GM12873 (cell line): ENCODE measurements around the gene SCNN1B.

Source experiments
- TF ChIP-seq, protein P1 (sequence below): IDR thresholded peaks from 2 replicates; pipeline ENCODE4 v1.5.1; 2012; ENCODE audit warnings: low read depth, mild to moderate bottlenecking, moderate library complexity, low read length, control low read depth; ENCODE audit not compliant: insufficient read depth; ENCODE audit errors: missing control alignments

Gene SCNN1B

DNA sequence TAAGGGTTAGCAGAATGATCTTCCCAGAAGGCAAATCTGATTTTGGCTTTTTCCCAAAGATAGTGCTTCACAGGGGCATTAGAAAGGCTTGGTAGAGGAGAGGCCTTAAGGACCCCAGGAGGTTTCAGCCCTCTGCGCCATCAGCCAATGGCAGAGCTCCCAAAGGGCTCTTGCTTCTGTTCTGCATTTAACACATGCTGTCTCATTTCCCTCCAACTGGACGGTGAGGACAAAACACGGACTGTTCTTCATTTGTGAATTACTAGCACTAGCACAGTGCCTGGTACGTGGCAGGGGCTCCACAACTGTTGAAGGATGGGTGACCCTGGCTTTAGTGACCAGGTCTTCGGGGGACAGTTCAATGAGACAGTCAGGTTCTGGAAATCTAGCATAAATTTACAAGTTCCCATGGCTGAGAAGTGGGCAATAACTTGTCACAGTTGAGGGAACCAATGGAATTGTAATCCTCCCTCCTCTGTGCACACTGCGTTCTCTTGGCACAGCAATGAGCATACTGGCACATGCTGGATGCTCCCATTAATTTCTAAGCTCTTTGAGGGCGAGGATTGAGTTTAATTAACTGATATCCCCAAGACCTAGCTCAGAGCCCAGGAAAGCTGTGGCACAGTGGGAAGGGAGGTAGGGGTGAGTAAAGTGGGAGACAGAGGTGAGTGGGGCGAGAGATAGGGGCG lies 105.5 kb downstream of the SCNN1B start:
- TF ChIP-seq, protein P1, sequence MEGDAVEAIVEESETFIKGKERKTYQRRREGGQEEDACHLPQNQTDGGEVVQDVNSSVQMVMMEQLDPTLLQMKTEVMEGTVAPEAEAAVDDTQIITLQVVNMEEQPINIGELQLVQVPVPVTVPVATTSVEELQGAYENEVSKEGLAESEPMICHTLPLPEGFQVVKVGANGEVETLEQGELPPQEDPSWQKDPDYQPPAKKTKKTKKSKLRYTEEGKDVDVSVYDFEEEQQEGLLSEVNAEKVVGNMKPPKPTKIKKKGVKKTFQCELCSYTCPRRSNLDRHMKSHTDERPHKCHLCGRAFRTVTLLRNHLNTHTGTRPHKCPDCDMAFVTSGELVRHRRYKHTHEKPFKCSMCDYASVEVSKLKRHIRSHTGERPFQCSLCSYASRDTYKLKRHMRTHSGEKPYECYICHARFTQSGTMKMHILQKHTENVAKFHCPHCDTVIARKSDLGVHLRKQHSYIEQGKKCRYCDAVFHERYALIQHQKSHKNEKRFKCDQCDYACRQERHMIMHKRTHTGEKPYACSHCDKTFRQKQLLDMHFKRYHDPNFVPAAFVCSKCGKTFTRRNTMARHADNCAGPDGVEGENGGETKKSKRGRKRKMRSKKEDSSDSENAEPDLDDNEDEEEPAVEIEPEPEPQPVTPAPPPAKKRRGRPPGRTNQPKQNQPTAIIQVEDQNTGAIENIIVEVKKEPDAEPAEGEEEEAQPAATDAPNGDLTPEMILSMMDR, result no peak

DNA sequence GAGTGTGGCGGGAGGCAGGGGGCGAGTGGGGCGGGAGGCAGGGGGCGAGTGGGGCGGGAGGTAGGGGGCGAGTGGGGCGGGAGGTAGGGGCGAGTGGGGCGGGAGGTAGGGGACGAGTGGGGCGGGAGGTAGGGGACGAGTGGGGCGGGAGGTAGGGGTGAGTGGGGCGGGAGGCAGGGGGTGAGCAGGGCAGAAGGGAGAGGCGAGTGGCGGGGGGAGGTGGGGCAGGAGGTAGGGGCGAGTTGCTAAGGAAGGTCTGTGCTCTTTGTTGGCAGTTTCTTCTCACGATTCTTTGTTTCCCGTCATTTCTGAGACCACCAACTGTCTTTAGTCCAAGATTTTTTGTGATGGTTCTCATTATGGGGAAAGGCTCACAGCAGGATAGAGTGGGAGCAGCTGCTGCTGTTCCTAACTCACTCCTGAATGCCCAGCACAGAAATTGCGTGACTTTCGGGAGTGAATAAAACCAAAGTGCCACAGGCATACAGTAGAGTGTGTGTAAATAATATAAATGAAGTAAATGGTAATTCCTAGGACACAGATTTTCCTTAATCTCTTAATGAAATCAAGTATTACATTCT lies 106.2 kb downstream of the SCNN1B start:
- TF ChIP-seq, protein P1, result no peak

DNA sequence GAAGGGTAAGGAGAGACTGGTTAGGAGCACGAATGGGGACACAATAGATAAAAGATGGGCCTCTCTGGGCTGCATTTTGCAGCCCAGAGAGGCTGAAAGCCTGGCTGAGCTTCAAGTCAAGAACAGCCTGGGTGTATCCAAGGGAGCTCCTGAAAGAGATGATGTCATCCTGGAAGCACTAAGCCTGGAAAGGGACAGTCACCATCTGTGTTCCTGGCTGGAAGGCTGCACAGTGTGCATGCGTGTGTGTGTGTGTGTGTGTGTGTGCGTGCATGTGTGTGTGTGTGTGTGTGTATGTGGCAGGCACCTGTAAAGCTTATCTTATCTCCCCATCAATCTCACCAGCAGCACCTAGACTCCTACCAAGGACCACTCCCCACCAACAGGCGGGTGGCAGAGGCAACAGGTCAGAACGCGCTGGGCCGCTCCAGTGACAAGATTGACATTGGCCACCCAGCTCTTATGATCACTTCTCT lies 106.8 kb downstream of the SCNN1B start:
- TF ChIP-seq, protein P1, result no peak

DNA sequence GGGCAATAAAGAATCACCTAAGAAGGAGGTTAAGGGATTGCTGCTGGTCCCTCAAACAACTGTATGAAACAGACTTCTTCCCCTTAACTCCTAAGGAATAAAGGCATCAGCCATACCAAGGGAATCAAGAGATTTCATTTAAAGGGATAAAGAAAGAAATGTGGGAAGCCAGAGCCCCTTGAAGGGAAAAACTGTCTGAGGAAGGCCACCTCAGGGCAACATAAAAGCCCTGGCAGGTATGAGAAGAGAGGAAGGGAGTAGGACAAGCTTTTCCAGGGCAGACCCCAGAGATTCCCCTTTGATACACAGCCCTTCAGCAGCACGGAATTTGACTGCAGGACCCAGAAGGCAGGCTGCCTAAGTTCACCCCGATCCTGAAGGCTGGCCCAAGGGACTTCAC lies 107.4 kb downstream of the SCNN1B start:
- TF ChIP-seq, protein P1, result no peak

DNA sequence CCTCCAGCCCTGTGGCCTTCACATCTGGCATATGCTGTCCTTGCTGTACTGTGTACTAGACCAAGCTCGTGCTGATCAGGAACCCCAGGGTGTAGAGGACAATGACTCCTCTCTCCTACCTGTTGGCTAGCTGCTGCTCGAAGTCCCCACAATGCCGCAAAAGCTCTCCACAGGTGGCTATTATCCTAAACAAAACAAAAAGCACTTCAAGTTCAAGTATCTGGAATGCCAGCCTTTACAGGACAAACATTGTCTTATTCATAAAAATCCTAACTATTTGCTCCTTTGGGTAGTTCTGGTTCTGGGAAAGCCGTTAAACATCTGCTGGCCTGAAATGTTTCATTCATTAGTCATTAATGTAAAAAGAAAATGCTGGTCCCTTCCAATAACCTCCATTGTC lies 108.1 kb downstream of the SCNN1B start:
- TF ChIP-seq, protein P1, result no peak

DNA sequence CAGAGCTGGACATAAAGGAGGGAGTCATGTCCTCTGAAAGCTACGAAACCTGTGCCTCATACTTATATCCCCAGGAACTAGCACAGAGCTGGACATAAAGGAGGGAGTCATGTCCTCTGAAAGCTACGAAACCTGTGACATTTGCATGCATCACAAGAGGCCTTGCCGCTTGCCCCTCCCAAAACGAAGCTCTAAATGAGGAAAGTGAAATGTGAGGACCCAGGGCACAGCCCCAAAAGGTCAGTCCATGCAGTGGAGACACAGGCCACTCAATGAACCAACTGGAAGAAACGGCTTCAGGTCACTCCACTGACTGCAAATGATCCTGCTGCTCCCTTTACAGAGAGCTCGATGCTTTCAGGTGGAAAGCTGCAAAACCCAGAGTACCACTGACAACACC lies 112.6 kb downstream of the SCNN1B start:
- TF ChIP-seq, protein P1, result no peak

DNA sequence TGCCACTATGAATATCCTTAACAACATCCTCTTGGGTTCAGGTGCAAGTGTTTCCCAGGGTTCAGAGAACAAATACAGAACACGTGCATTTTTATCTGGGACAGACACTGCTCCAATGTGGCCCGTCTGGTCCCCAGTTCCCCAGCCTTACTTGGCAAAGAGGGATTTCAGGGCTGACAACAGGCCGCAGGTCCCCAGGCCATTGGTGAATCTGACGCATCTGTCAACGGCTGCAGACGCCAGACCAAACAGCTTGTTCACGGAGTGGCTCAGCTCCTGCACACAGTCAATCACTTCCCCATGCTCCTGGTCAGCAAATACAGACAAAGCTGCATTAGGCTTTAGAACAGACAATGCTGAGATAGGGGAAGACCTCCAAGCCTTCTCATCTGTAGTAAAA lies 114.7 kb downstream of the SCNN1B start:
- TF ChIP-seq, protein P1, result no peak
